GM18951 (cell line): ENCODE data around the gene CYP4B1.

ENCODE experiments used
- POLR2A ChIP-seq: IDR thresholded peaks from 4 replicates; pipeline ENCODE4 v1.6.1; 2011; ENCODE audit warnings: mild to moderate bottlenecking; ENCODE audit not compliant: insufficient read length, insufficient read depth; ENCODE audit errors: extremely low read depth
- in situ Hi-C: fragments of 300-500 bp; cut with MboI; formaldehyde crosslinking; loops from one replicate; pipeline ENCODE4 v1.12.0; 2022; ENCODE audit warnings: low sequenced_read_pairs, mixed read lengths, inconsistent platforms; ENCODE audit not compliant: unreplicated experiment

Gene CYP4B1

GRCh38 chr1:46802901-46803574 lies 4.2 kb downstream of the CYP4B1 start:
- no peak for TF ChIP-seq POLR2A
- in situ Hi-C loops: no loop called here

DNA sequence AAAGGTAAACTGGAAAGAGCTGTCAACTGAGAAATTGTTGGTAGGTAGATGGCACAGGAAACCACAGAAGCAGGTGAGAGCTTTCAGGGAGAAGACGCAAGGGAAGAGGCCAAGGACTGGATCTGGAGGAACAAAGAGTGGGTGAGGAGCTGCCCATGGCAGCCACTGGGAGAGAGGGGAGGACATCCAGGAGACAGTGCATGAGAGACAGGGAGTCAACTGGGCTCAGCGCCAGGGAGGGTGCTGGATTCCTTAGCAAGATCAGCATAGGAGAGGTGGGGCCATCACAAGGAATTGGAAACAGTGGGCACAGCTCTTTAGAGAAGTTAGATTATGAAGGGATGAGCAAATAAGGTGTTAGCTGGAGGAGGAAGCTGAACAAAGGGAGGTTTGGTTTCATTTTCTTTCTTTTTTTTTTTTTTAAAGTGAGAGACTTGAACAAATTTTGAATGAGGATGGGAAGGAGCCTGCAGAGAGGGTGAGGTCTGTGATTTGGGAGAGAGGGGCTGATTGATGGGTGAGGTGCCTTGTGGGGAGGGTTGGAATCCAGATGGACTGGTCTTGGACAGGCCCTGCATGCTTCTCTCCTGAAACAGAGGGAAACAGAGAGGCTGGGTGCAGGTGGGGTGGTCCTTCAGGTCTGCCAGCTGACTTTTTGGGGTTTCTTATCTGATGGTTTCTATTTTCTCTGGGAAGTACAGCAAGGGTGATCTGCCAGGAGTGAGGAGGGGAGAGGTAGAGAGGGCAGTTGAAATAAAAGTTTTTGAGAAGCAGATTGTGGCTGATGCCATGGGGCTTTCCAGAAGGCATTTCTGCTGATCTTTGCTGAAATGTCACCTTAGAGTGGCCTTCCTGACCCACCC lies 5.4 kb downstream of the CYP4B1 start:
- no peak for TF ChIP-seq POLR2A
- in situ Hi-C loops: no loop called here

DNA sequence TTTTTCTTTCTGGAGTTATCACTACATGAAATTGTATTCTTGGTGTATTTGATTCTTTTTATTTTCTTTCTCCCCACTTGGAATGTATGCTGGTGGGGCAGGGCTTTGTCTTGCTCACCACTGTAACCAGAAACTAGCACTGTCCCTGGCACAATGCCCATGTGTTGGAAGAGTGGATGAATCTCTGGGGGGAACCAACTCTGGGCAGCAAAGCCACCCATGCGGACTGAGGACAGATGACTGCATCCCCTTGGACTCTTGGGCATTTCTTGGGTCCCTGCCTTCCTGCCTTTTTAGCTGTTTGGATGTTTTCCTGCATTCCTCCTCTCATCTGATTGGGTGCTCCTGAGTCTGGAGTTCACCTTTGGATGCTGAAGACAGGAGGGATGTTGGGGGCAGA lies 6.1 kb downstream of the CYP4B1 start:
- TF ChIP-seq POLR2A: no peak
- in situ Hi-C loops: no loop called here

- no peak for TF ChIP-seq POLR2A
- in situ Hi-C loops: no loop called here
Measured at GRCh38 chr1:46805755-46806154, 6.9 kb downstream of the CYP4B1 start.

DNA sequence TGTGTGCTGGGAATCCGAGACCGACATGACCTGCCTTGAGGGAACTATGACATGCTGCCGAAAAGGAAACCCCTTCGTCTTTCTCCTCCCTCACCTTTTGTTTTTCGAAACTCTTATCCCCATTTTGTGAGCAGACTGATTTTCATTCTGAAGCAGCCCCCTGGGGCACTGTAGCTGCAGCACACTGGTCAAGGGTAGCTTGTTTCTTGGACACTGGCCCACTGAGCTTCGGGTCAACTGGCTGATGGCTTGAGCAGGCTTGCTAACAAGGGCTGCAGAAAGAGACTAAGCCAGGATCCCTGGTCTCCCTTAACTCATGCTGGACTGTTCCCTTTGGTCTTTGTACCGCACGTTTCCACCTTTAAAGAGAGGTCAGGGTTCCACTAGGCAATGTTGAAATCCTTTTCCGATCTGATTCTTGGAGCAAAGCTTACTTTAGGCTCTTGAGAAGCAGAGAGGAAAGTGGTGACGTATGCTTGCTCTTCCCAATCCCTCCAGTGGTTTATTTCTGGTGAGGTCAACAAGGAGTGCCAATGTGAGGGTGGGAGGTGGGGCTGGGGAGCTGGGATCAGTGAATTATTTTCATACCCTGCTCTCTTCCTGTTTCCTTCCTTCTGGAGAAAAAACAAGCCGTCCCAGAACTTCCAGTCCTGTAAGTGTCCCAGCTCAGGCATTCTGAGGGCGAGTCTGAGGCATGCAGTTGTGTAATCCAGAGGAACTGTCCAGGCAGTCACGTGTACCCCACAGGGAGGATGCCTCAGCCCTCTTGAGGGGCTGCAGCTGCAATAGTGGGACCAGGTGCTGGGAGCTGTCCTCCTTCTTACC lies 7.6 kb downstream of the CYP4B1 start:
- in situ Hi-C loops: no loop called here
- no peak for TF ChIP-seq POLR2A

GRCh38 chr1:46807046-46807972 lies 8.5 kb downstream of the CYP4B1 start:
- in situ Hi-C loops: no loop called here
- no peak for TF ChIP-seq POLR2A

- TF ChIP-seq POLR2A: no peak
- in situ Hi-C loops: no loop called here
Measured at GRCh38 chr1:46809071-46809470, 10.2 kb downstream of the CYP4B1 start.

DNA sequence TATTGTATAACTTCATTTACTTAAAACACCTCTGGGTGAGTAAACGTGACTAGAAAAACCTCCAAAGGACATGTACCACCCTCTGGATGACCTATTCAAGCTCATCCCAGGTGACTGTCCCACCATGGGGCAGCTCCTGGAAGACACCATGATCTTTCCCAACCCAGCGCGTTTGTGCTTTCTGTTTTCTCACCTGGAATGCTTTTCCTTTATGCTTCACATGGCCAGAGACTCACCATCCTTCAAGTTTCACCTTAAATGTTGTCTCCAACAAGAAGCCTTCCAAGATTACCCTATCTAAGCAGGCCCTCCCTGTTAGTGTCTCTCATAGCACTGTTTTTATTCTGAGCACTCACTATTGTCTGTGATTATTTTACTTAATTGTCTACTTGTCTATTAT lies 11.1 kb downstream of the CYP4B1 start:
- TF ChIP-seq POLR2A: no peak
- in situ Hi-C loops: no loop called here

DNA sequence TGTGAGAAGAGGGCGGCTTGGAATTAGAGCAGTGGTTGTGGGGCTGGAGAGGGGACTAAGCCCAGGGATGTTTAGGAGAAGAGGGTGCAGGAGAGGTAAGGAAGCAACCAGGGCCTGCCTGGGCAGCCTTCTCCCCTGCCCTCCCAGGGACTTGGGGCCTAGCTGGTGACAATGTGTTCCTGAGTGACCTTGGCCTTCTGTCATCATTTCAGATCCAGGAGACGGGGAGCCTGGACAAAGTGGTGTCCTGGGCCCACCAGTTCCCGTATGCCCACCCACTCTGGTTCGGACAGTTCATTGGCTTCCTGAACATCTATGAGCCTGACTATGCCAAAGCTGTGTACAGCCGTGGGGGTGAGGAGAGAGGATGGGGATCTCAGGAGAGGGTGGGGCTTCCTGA lies 11.8 kb downstream of the CYP4B1 start:
- no peak for TF ChIP-seq POLR2A
- in situ Hi-C loops: no loop called here

GRCh38 chr1:46811053-46811452 lies 12.2 kb downstream of the CYP4B1 start:
- in situ Hi-C loops: no loop called here
- TF ChIP-seq POLR2A: no peak

DNA sequence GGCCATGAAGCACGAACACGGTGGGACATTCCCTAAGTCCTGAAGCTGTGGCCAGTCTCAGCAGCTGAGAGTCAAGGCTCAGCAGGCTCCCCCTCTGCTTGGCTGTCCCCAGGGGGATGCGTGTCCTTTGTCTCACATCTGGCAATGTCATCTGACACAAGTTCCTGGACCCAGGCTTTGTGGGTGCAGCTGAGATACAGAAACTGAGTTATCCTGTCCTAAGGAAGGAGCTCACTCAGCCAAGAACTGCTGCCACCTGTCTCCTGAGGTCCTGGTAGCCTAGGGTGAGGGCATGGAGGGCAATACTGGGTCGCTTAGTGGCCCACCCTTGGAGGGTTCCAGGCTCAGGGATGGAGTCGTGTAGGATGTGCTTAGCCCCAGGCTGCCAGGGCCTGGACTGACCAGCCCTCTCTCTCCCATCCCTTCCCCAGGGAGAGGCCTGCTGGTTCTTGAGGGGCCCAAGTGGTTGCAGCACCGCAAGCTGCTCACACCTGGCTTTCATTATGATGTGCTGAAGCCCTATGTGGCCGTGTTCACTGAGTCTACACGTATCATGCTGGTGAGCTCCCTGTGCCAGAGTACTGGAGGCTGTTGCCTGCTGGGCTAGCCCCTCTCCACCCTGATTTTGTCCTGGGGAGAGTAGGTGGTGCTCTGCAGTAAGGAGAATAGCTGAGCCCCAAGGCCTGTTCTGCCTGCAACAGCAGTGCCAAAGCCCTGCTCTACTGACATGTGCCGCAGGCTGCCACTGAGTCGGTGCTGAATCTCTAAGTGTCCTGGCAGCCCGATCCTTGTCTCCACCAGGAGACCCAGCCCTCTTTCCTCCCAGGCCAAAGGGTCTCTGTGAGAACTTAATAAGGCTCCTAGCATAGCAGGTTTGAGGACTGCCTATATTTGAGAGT lies 13.5 kb downstream of the CYP4B1 start:
- in situ Hi-C loops: no loop called here
- no peak for TF ChIP-seq POLR2A
